Smooth muscle cell (in vitro differentiated cells): ENCODE results near the gene ULK1. TPM values are rescaled to one million over a fixed set of nuclear protein-coding genes. Genes with fewer than 3 reads are reported as not detected.
"Not testable (repeated sequence)": the region's sequence is repeated elsewhere in the genome, so short reads cannot be mapped to it uniquely, and the experiment has no call there.

Experiments used
- DNase-seq: peaks from one replicate; lab custom pipeline; 2025; ENCODE audit not compliant: unreplicated experiment; lab: John Stamatoyannopoulos, UW
- H2AFZ ChIP-seq: fragments of 200-600 bp; sonication (generic); 2 replicates; pipeline ENCODE4 v1.6.0; 2016; ENCODE audit warnings: antibody characterized with exemption, low read depth, mild to moderate bottlenecking
- H3F3A ChIP-seq: fragments of 200-600 bp; sonication (generic); 2 replicates; pipeline ENCODE4 v1.6.0; 2017; ENCODE audit warnings: antibody characterized with exemption, low read depth
- H3K27ac ChIP-seq: fragments of 200-600 bp; sonication (generic); 2 replicates; pipeline ENCODE4 v1.5.1; 2016; ENCODE audit warnings: low read depth, mild to moderate bottlenecking
- H3K27me3 ChIP-seq: fragments of 200-600 bp; sonication (generic); 2 replicates; pipeline ENCODE4 v1.6.1; 2016; ENCODE audit warnings: low read depth, mild to moderate bottlenecking
- H3K36me3 ChIP-seq: fragments of 200-600 bp; sonication (generic); 2 replicates; pipeline ENCODE4 v1.5.1; 2016; ENCODE audit warnings: low read depth
- H3K4me1 ChIP-seq: fragments of 200-600 bp; sonication (generic); 2 replicates; pipeline ENCODE4 v1.5.1; 2016; ENCODE audit warnings: low read depth
- H3K4me2 ChIP-seq: fragments of 200-600 bp; sonication (generic); 2 replicates; pipeline ENCODE4 v1.6.0; 2016; ENCODE audit warnings: mild to moderate bottlenecking
- H3K4me3 ChIP-seq: fragments of 200-600 bp; sonication (generic); 2 replicates; pipeline ENCODE4 v1.5.1; 2016; ENCODE audit warnings: mild to moderate bottlenecking
- H3K79me2 ChIP-seq: fragments of 200-600 bp; sonication (generic); 2 replicates; pipeline ENCODE4 v1.6.0; 2016; ENCODE audit warnings: low read depth, mild to moderate bottlenecking
- H3K9ac ChIP-seq: fragments of 200-600 bp; sonication (generic); 2 replicates; pipeline ENCODE4 v1.6.0; 2016; ENCODE audit warnings: low read depth
- H3K9me3 ChIP-seq: fragments of 200-600 bp; sonication (generic); replicated peaks from 2 replicates; pipeline ENCODE4 v1.5.1; 2016; ENCODE audit warnings: low read depth
- H4K20me1 ChIP-seq: fragments of 200-600 bp; sonication (generic); 2 replicates; pipeline ENCODE4 v1.6.0; 2016; ENCODE audit warnings: low read depth
- CTCF ChIP-seq: fragments of 200-600 bp; sonication (generic); IDR thresholded peaks from 2 replicates; pipeline ENCODE4 v1.5.1; 2017; ENCODE audit warnings: borderline replicate concordance, mild to moderate bottlenecking, antibody characterized with exemption; ENCODE audit not compliant: insufficient read depth, poor library complexity, severe bottlenecking
- WGBS: methylation state at CpG from one replicate; pipeline ENCODE4 v1.1.7; 2016; ENCODE audit warnings: low lambda C conversion rate; 5-methylcytosine and 5-hydroxymethylcytosine counted together
- polyA plus RNA-seq: library from polyadenylated mRNA; unstranded; fragments of >200 nt; fragmentation: Nextera tagmentation; extraction: Ambion mirVana; gene quantifications from 2 replicates; pipeline ENCODE4 v1.2.1, GENCODE V29; 2016
- total RNA-seq: library from RNA; depleted of rRNA; stranded (reverse); fragments of >200 nt; gene quantifications from 2 replicates; pipeline ENCODE4 v1.2.3, GENCODE V29; 2014

The ULK1 gene
- total and polyA plus RNA-seq, 2 experiments from 2014 or later, result 8.5 to 10.5 TPM

GRCh38 chr12:131872154-131873051 lies 22.0 kb upstream of the ULK1 start:
- Histone ChIP-seq H2AFZ (no peak overlapping the region), H3K27ac (peak overlapping the region; percentile 72), H4K20me1 (no peaks in the 10 kb centered on the region), H3K4me3 (no peak overlapping the region), H3K4me1 (no peaks in the 10 kb centered on the region), H3K9me3 (no peaks in the 10 kb centered on the region), H3K9ac (no peak overlapping the region), H3K27me3 (no peaks in the 10 kb centered on the region), H3K79me2 (no peaks in the 10 kb centered on the region), H3F3A (no peaks in the 10 kb centered on the region), H3K36me3 (no peaks in the 10 kb centered on the region), H3K4me2 (peak overlapping the region; percentile 23)
- 46% methylated on average over 21 of the region's 21 CpGs for WGBS
- no peak for TF ChIP-seq CTCF
- DNase-seq, result peak; percentile 30

- no peak for DNase-seq
- whole genome bisulfite sequencing, result 96% methylated on average over 21 of the region's 21 CpGs
- no peaks in the 10 kb centered on the region for H3K79me2 ChIP-seq
These were observed 21.1 kb upstream of the ULK1 start for GRCh38 chr12:131873293-131873692.

DNA sequence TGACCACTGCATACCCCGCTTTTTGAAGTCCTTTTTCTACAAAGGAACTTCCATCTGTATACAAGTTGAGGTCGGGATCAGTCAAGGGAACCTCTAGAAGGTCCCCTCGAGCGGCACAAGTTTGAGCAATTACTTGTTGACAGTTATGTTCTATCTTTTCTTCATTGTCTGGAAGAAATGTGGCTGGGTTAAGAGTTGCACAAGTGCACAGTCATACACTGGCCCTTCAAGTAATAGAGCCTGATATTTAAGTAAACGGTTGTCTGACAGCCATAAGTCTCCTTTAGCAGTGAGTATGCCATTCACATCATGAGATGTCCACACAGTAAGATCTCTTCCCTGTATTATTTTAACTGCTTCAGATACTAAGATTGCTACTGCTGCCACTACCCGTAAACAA lies 19.4 kb upstream of the ULK1 start:
- not testable (repeated sequence) for H3K9ac ChIP-seq, H3K27me3 ChIP-seq, H3K4me3 ChIP-seq, H2AFZ ChIP-seq, H3K36me3 ChIP-seq, H3K79me2 ChIP-seq, H3K27ac ChIP-seq, H3F3A ChIP-seq, H4K20me1 ChIP-seq, H3K9me3 ChIP-seq, DNase-seq, H3K4me2 ChIP-seq
- H3K4me1 ChIP-seq, result peaks cover 17% of the 10 kb centered on the region
- 88% methylated on average over 6 of the region's 6 CpGs for WGBS

More at GRCh38 chr12:131873293-131873692, 21.1 kb upstream of the ULK1 start:
- no peaks in the 10 kb centered on the region for H4K20me1 ChIP-seq
- no peak overlapping the region for H3K4me2 ChIP-seq
- no peaks in the 10 kb centered on the region for H3K27me3 ChIP-seq
- H3F3A ChIP-seq, result no peaks in the 10 kb centered on the region
- H2AFZ ChIP-seq, result no peak overlapping the region
- TF ChIP-seq CTCF, result no peak
- H3K4me3 ChIP-seq, result no peak overlapping the region
- H3K9me3 ChIP-seq, result no peaks in the 10 kb centered on the region
- peak overlapping the region; percentile 69 for H3K27ac ChIP-seq
- H3K9ac ChIP-seq, result no peak overlapping the region
- peaks cover 8% of the 10 kb centered on the region for H3K4me1 ChIP-seq
- no peaks in the 10 kb centered on the region for H3K36me3 ChIP-seq

DNA sequence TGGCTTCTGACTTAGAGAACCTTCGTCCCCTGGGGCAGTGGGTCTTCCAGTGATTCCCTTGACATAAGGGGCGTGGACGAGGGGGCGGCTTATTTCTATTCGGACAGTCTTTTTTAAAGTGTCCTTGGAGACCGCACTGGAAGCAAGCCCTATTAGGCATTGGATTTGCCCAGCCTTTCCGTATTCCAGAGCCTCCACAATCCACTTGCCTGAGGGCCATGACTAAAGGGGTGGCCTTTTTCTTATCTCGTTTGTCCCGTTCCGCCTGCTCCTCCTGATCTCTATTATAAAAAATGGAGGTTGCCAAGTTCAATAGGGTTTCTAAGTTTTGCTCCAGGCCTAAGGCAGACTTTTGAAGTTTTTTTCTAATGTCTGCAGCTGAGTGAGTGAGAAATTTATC lies 17.2 kb upstream of the ULK1 start:
- not testable (repeated sequence) for H3K4me2 ChIP-seq, H3F3A ChIP-seq, H4K20me1 ChIP-seq, H3K9me3 ChIP-seq, H3K27me3 ChIP-seq, H3K4me3 ChIP-seq, H2AFZ ChIP-seq, H3K79me2 ChIP-seq, H3K36me3 ChIP-seq, DNase-seq, H3K9ac ChIP-seq
- WGBS, result 62% methylated on average over 10 of the region's 10 CpGs
- peak overlapping the region; percentile 19 for H3K27ac ChIP-seq
- H3K4me1 ChIP-seq, result peaks cover 17% of the 10 kb centered on the region

DNA sequence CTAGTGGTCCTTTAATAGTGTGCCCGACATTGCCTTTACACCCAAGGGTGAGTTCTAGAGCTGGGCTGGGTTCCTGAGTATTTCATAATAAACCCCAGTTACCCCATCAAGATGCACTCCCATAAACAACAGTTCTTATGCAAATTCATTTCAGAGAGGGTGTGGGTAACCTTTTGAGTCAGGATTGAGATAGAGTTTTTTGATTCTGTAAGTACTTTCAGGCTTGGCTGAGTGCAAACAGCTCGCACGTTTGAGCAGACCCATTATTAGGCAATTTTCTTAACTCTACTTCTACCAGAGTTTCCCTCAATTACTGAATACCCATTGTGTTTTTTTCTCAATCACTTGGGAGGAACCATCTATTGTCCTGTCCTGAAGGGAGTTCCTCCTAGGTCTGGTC lies 16.0 kb upstream of the ULK1 start:
- not testable (repeated sequence) for H4K20me1 ChIP-seq, H3K79me2 ChIP-seq, DNase-seq, H3K27me3 ChIP-seq, H3K9ac ChIP-seq, H3K4me2 ChIP-seq, H3K9me3 ChIP-seq, H3F3A ChIP-seq, H3K27ac ChIP-seq, H3K36me3 ChIP-seq, H3K4me3 ChIP-seq, H2AFZ ChIP-seq
- H3K4me1 ChIP-seq, result peaks cover 17% of the 10 kb centered on the region
- WGBS, result 62% methylated on average over 3 of the region's 3 CpGs
